WTC11 (cell line): ENCODE measurements around the gene EML4. TPM values are rescaled to one million over a fixed set of nuclear protein-coding genes. Genes with fewer than 3 reads are reported as not detected.

ENCODE experiments used
- ATAC-seq: fragments of 200-7000 bp; cut with Tn5 transposase; 2 replicates; pipeline ENCODE4 v1.10.0; 2021; ENCODE audit warnings: mild to moderate bottlenecking, moderate library complexity
- CTCF ChIA-PET: fragments of 300-600 bp; sonication (Branson Sonifier 250); formaldehyde crosslinking; loops from one replicate; lab custom pipeline; 2021; ENCODE audit warnings: antibody characterized with exemption; lab: Charles Lee
- POLR2A ChIA-PET: fragments of 350-600 bp; sonication (Branson Sonifier 250); formaldehyde crosslinking; loops from one replicate; lab custom pipeline; 2021; ENCODE audit warnings: antibody characterized with exemption; lab: Charles Lee
- DNase-seq: peaks from one replicate; pipeline ENCODE4 v3.0.0; 2021; ENCODE audit warnings: low spot score
- H3K27ac Mint-ChIP-seq: 2 replicates; pipeline ENCODE4 v1.8.0; 2021; ENCODE audit warnings: mixed read lengths
- H3K27me3 Mint-ChIP-seq: 2 replicates; pipeline ENCODE4 v1.8.0; 2021; ENCODE audit warnings: low read depth, mild to moderate bottlenecking, moderate library complexity, mixed read lengths
- H3K36me3 Mint-ChIP-seq: 2 replicates; pipeline ENCODE4 v1.8.0; 2021; ENCODE audit warnings: mixed read lengths
- H3K4me1 Mint-ChIP-seq: 2 replicates; pipeline ENCODE4 v1.8.0; 2022; ENCODE audit warnings: mixed read lengths
- H3K4me3 Mint-ChIP-seq: 2 replicates; pipeline ENCODE4 v1.8.0; 2021; ENCODE audit warnings: mild to moderate bottlenecking, moderate library complexity, mixed read lengths
- H3K9me3 Mint-ChIP-seq: 2 replicates; pipeline ENCODE4 v1.8.0; 2021; ENCODE audit warnings: mixed read lengths
- FOXJ3 ChIP-seq: sonication (generic); formaldehyde crosslinking; IDR thresholded peaks from 2 replicates; pipeline ENCODE4 v1.9.0; 2021; ENCODE audit warnings: missing genetic modification reagents, mild to moderate bottlenecking, borderline replicate concordance
- MYBL2 ChIP-seq: sonication (generic); formaldehyde crosslinking; IDR thresholded peaks from 2 replicates; pipeline ENCODE4 v1.8.1; 2023; ENCODE audit warnings: mild to moderate bottlenecking, moderate library complexity, missing genetic modification reagents
- NR2C2 ChIP-seq: sonication (generic); formaldehyde crosslinking; IDR thresholded peaks from 2 replicates; pipeline ENCODE4 v1.8.0; 2022; ENCODE audit warnings: mild to moderate bottlenecking, missing genetic modification reagents
- TEAD4 ChIP-seq: sonication (generic); formaldehyde crosslinking; IDR thresholded peaks from 2 replicates; pipeline ENCODE4 v1.8.0; 2022; ENCODE audit warnings: mild to moderate bottlenecking, missing genetic modification reagents
- ZNF219 ChIP-seq: sonication (generic); formaldehyde crosslinking; IDR thresholded peaks from 2 replicates; pipeline ENCODE4 v1.8.0; 2023; ENCODE audit warnings: missing genetic modification reagents, mild to moderate bottlenecking, borderline replicate concordance
- ZNF317 ChIP-seq: sonication (generic); formaldehyde crosslinking; IDR thresholded peaks from 2 replicates; pipeline ENCODE4 v1.8.1; 2023; ENCODE audit warnings: low read depth, mild to moderate bottlenecking, moderate library complexity, missing genetic modification reagents, borderline replicate concordance
- total RNA-seq: library from RNA; stranded (reverse); gene quantifications from 3 replicates; pipeline ENCODE4 v1.2.3, GENCODE V29; 2021
- TF ChIP-seq, protein P1 (sequence below): sonication (generic); formaldehyde crosslinking; IDR thresholded peaks from 2 replicates; pipeline ENCODE4 v1.8.1; 2023; ENCODE audit warnings: mild to moderate bottlenecking, moderate library complexity, missing genetic modification reagents
- TF ChIP-seq, protein P2 (sequence below): sonication (generic); formaldehyde crosslinking; IDR thresholded peaks from 2 replicates; pipeline ENCODE4 v1.8.1; 2023; ENCODE audit warnings: mild to moderate bottlenecking, missing genetic modification reagents, borderline replicate concordance
- TF ChIP-seq, protein P3 (sequence below): fragments of 250-450 bp; sonication (Bioruptor Pico); conservative IDR thresholded peaks from 2 replicates; pipeline ENCODE4 v1.9.0; 2021; ENCODE audit warnings: mild to moderate bottlenecking
- TF ChIP-seq, protein P4 (sequence below): fragments of 250-450 bp; sonication (Bioruptor Pico); IDR thresholded peaks from 2 replicates; pipeline ENCODE4 v1.9.0; 2021; ENCODE audit warnings: moderate library complexity, mild to moderate bottlenecking, inconsistent platforms, borderline replicate concordance
- TF ChIP-seq, protein P5 (sequence below): sonication (generic); formaldehyde crosslinking; IDR thresholded peaks from 2 replicates; pipeline ENCODE4 v1.8.0; 2022; ENCODE audit warnings: mild to moderate bottlenecking, missing genetic modification reagents
- TF ChIP-seq, protein P6 (sequence below): fragments of 250-450 bp; sonication (Bioruptor Pico); IDR thresholded peaks from 2 replicates; pipeline ENCODE4 v1.9.0; 2021; ENCODE audit warnings: mild to moderate bottlenecking
- TF ChIP-seq, protein P7 (sequence below): sonication (generic); formaldehyde crosslinking; IDR thresholded peaks from 2 replicates; pipeline ENCODE4 v1.8.1; 2023; ENCODE audit warnings: mild to moderate bottlenecking, missing genetic modification reagents
- TF ChIP-seq, protein P8 (sequence below): sonication (generic); formaldehyde crosslinking; IDR thresholded peaks from 2 replicates; pipeline ENCODE4 v1.8.1; 2022; ENCODE audit warnings: mild to moderate bottlenecking, moderate library complexity, missing genetic modification reagents

EML4 gene
- total RNA-seq, 1 experiment from 2014 or later, result 89.9 TPM

DNA sequence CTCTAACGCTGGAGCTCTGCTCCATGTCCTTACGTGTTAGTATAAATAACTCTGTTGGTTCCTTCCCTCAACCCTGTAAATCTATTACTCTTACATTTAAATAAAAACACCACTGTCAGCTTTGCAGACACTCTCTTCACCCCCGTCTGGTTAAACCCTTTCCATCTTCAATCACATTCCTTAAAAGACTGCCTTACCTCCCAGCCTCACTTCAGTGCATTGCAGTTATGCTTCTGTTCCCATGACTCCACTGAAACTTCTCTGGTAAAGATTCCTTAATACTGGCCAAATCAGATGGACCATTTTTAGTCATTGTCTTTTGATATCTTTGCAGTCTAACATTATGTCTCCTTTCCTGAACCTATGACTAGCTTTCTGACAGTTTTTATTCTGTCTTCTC lies 61.7 kb downstream of the EML4 start:
- H3K36me3 Mint-ChIP-seq, result no peaks in the 10 kb centered on the region
- DNase-seq (no peak), ATAC-seq (no peak)
- no peaks in the 10 kb centered on the region for H3K9me3 Mint-ChIP-seq
- ChIA-PET POLR2A (no interaction called here), CTCF (interaction anchor here (1.4 kb wide), 1 partner anchor 361 kb away, joined by 4 read pairs; no protein-coding TSS in a partner anchor)
- H3K27me3 Mint-ChIP-seq, result no peaks in the 10 kb centered on the region
- H3K4me1 Mint-ChIP-seq, result peaks cover 15% of the 10 kb centered on the region
- H3K27ac Mint-ChIP-seq, result no peak overlapping the region; the same call in 1 of the 2 replicates
- H3K4me3 Mint-ChIP-seq, result no peak overlapping the region
- TF ChIP-seq, protein P1, sequence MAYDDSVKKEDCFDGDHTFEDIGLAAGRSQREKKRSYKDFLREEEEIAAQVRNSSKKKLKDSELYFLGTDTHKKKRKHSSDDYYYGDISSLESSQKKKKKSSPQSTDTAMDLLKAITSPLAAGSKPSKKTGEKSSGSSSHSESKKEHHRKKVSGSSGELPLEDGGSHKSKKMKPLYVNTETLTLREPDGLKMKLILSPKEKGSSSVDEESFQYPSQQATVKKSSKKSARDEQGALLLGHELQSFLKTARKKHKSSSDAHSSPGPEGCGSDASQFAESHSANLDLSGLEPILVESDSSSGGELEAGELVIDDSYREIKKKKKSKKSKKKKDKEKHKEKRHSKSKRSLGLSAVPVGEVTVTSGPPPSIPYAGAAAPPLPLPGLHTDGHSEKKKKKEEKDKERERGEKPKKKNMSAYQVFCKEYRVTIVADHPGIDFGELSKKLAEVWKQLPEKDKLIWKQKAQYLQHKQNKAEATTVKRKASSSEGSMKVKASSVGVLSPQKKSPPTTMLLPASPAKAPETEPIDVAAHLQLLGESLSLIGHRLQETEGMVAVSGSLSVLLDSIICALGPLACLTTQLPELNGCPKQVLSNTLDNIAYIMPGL (CRISPR knock-in tag), result no peak
- TF ChIP-seq, protein P2, sequence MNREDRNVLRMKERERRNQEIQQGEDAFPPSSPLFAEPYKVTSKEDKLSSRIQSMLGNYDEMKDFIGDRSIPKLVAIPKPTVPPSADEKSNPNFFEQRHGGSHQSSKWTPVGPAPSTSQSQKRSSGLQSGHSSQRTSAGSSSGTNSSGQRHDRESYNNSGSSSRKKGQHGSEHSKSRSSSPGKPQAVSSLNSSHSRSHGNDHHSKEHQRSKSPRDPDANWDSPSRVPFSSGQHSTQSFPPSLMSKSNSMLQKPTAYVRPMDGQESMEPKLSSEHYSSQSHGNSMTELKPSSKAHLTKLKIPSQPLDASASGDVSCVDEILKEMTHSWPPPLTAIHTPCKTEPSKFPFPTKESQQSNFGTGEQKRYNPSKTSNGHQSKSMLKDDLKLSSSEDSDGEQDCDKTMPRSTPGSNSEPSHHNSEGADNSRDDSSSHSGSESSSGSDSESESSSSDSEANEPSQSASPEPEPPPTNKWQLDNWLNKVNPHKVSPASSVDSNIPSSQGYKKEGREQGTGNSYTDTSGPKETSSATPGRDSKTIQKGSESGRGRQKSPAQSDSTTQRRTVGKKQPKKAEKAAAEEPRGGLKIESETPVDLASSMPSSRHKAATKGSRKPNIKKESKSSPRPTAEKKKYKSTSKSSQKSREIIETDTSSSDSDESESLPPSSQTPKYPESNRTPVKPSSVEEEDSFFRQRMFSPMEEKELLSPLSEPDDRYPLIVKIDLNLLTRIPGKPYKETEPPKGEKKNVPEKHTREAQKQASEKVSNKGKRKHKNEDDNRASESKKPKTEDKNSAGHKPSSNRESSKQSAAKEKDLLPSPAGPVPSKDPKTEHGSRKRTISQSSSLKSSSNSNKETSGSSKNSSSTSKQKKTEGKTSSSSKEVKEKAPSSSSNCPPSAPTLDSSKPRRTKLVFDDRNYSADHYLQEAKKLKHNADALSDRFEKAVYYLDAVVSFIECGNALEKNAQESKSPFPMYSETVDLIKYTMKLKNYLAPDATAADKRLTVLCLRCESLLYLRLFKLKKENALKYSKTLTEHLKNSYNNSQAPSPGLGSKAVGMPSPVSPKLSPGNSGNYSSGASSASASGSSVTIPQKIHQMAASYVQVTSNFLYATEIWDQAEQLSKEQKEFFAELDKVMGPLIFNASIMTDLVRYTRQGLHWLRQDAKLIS, result no peak
- TF ChIP-seq, protein P3, sequence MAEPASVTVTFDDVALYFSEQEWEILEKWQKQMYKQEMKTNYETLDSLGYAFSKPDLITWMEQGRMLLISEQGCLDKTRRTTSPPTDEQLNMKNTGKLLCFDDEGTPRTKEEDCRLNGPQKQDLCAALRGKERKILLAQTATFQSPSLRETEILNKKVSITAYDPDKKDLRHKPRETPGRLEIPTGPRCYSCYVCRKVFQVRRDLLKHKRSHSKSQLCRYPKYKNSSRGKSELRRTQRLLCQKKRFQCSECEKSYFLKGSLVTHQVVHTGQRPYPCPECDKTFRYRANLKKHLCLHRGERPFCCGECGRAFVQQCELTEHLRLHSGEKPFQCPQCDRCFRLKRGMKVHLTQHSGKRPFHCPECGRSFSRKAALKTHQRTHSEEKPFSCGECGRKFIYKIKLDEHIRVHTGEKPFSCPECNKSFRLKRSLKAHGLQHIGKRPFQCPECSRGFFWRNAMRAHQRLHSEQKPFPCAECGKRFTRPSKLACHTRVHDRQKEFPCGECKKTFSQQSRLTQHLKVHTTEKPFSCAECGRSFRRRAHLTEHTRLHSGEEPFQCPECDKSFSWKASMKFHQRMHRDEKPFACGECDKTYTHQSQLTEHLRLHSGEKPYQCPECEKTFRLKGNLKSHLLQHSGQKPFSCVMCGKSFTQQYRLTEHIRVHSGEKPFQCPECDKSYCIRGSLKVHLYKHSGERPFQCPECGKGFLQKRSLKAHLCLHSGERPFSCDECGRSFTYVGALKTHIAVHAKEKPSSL (CRISPR knock-in tag), result no peak
- TF ChIP-seq TEAD4 (no peak), MYBL2 (CRISPR knock-in tag) (no peak), ZNF317 (CRISPR knock-in tag) (no peak), ZNF219 (no peak), NR2C2 (CRISPR knock-in tag) (no peak), FOXJ3 (CRISPR knock-in tag) (no peak)
- TF ChIP-seq, protein P4, sequence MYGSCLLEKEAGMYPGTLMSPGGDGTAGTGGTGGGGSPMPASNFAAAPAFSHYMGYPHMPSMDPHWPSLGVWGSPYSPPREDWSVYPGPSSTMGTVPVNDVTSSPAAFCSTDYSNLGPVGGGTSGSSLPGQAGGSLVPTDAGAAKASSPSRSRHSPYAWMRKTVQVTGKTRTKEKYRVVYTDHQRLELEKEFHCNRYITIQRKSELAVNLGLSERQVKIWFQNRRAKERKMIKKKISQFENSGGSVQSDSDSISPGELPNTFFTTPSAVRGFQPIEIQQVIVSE (CRISPR knock-in tag), result no peak
- TF ChIP-seq, protein P5, sequence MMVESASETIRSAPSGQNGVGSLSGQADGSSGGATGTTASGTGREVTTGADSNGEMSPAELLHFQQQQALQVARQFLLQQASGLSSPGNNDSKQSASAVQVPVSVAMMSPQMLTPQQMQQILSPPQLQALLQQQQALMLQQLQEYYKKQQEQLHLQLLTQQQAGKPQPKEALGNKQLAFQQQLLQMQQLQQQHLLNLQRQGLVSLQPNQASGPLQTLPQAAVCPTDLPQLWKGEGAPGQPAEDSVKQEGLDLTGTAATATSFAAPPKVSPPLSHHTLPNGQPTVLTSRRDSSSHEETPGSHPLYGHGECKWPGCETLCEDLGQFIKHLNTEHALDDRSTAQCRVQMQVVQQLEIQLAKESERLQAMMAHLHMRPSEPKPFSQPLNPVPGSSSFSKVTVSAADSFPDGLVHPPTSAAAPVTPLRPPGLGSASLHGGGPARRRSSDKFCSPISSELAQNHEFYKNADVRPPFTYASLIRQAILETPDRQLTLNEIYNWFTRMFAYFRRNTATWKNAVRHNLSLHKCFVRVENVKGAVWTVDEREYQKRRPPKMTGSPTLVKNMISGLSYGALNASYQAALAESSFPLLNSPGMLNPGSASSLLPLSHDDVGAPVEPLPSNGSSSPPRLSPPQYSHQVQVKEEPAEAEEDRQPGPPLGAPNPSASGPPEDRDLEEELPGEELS, result no peak
- TF ChIP-seq, protein P6, sequence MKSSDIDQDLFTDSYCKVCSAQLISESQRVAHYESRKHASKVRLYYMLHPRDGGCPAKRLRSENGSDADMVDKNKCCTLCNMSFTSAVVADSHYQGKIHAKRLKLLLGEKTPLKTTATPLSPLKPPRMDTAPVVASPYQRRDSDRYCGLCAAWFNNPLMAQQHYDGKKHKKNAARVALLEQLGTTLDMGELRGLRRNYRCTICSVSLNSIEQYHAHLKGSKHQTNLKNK, result no peak
- TF ChIP-seq, protein P7, sequence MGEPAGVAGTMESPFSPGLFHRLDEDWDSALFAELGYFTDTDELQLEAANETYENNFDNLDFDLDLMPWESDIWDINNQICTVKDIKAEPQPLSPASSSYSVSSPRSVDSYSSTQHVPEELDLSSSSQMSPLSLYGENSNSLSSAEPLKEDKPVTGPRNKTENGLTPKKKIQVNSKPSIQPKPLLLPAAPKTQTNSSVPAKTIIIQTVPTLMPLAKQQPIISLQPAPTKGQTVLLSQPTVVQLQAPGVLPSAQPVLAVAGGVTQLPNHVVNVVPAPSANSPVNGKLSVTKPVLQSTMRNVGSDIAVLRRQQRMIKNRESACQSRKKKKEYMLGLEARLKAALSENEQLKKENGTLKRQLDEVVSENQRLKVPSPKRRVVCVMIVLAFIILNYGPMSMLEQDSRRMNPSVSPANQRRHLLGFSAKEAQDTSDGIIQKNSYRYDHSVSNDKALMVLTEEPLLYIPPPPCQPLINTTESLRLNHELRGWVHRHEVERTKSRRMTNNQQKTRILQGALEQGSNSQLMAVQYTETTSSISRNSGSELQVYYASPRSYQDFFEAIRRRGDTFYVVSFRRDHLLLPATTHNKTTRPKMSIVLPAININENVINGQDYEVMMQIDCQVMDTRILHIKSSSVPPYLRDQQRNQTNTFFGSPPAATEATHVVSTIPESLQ (CRISPR knock-in tag), result no peak
- TF ChIP-seq, protein P8, sequence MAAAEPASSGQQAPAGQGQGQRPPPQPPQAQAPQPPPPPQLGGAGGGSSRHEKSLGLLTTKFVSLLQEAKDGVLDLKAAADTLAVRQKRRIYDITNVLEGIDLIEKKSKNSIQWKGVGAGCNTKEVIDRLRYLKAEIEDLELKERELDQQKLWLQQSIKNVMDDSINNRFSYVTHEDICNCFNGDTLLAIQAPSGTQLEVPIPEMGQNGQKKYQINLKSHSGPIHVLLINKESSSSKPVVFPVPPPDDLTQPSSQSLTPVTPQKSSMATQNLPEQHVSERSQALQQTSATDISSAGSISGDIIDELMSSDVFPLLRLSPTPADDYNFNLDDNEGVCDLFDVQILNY (CRISPR knock-in tag), result no peak
